GM21529 (cell line): Measurements from ENCODE around the gene RANBP1.

Source experiments
- ATAC-seq: cut with Tn5 transposase; IDR thresholded peaks from one replicate; pipeline ENCODE4 v1.9.1; 2021; ENCODE audit not compliant: unreplicated experiment

Gene RANBP1

DNA sequence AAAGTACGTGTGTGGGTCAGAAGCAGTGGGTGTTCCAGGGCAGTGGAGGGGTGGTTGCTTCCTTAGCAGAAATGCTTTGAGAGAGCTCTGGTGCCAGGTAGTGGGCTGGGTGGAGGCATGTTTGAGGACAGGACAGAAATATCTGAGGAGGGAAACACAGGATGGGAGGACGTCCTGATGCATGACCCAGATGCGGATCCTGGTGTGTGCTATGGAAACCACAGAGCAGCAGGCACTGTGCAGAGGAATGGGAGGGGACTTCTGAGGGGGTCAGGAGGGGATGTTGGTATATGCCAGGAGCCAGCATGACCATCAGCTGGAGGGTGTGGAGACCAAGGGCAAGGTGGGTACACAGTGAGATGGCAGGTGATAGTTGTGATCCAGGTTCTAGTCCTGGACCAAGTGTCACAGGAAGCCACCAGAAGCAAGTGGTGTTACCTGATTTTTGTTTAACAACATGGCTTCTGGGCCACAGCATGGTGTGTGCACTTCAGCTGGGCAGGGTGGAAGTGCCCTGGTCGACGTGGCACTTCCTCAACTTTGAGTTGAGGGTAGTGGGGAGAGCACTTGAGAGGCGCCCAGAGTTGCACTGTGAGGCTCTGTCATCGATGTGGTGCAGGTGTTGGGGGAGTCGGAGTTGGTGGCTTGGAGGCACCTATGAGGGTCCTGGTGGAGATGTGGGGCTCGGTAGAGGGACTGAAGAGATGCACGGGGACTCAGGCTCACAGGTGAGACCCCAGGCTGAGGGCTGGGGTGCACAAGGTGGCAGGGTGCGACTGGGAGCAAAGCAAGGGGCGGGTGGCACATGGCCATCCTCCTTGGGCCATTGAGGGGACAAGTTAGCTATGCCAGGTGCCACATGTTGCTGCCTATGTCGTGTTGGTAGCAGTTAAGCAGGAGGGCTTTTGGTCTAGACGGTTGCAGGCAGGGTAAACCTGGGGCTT lies 28.3 kb upstream of the RANBP1 start:
- ATAC-seq, result no peak

- ATAC-seq, result no peak
Observed at GRCh38 chr22:20088263-20088648, 27.6 kb upstream of the RANBP1 start.

DNA sequence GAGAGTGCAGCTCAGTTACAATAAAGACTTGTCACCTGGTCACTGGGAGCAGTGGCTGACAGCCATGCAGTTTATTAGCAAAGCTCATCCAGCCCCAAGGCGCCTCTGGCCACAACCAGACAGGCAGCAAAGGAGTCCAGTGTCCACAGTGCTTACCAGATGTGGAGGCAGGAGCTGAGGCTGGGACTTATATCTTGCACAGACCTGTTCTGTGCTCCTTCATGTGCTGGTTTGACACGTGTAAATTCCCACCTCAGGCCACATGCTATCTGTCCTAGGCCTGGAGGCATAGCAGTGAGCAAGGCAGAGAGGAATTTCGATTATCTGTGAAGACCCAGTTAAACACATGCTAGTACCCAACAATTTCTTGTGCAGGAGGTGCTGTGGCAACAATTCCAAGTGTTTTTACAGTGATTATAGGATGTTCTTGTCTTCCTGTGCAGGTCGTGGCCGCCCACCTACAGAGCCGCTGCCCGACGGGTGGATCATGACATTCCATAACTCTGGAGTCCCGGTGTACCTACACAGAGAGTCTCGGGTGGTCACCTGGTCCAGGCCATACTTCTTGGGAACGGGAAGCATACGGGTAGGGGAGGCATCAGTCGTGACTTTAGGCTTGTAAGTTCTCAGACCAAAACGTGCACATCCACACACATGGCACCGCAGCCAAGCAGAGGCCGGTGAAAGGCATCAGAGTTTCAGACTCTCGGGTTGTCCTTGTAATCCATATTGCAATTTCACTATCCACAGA lies 26.5 kb upstream of the RANBP1 start:
- ATAC-seq, result no peak

DNA sequence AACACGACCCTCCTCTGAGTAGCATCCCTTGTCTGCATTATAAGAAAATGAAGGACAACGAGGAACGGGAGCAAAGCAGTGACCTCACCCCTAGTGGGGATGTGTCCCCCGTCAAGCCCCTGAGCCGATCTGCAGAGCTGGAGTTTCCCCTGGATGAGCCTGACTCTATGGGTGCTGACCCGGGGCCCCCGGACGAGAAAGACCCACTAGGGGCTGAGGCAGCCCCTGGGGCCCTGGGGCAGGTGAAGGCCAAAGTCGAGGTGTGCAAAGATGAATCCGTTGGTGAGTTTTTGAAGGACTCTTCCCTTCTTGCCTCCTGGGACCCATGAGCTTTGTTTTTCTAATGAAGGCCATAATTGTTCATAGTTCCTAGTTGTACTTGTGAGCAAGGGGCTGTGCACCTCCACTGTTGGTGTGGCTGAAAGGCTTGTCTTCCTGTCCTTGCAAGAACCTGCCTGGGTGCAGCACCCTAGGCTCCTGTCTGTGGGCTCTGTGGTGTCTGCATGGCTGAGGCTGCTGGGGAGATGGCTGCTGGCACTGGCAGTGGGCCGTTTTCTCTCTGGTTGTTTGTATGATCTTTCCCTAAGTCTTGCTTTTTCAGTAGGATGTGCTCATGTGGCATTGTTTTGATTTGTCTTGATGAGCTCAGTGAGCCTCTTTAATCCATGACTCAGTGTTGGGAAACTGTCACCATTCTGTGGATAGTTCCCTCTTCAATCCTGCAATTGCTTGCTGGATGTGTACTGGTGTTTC lies 25.8 kb upstream of the RANBP1 start:
- ATAC-seq, result no peak

DNA sequence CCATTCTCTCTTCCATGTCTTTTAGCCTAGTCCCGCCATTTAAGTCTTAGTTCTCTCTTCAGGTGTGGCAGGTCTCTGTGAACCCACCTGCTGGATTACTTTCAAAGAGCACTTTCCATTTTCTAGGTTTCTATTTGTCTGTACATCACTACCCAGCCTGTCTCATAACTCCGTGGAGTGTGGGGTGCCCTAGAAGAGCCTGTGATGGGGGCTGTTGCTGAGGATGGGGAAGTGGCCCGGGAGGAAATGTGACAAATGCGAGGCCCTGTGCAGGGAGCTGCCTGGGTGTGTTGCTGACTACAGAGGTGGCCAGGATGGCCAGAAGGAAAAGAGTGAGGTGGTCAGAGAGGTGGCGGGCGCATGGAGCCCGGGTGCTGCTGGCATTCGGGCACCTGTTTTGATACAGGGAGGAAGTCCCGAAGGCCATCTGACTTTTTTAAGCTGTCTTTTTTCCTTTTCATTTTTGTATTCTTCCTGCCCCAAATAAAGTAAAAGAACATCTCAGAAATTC lies 25.1 kb upstream of the RANBP1 start:
- no peak for ATAC-seq

DNA sequence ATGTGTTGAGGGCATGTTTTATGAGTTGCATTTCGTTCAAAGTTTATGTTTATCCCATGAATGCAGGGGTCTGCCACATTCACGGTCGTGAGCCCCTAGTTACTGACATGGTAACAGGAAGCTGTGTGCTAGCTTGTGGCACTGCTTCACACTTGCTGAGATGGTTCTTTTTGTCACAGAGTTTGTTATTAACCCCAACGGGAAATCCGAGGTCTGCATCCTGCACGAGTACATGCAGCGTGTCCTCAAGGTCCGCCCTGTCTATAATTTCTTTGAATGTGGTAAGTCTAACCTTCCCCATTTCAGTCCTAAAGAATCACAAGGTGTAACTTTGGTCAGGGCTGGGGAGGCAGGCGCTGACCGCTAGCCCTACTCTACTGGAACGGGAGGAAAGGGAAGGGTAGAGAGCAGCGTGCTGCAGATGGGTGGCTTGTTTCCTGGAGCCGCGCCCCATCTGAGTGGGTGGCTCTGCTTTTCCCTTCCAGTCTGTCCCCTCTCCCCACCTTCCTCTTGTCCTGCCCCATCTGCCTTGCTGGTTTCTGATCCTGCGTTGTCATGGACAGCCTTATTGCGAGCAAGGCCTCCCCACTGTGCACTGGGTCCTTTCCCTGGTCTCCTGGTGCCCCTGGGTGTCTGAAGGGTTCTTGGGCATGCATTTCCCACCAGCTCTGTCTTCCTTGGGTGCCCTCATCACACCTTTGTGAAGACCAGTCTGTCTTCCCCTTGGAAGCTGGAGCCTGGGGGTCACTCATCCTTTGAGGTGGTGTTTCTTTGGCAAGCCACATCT lies 24.0 kb upstream of the RANBP1 start:
- ATAC-seq, result no peak

- no peak for ATAC-seq
Observed at GRCh38 chr22:20092477-20092854, 23.4 kb upstream of the RANBP1 start.

GRCh38 chr22:20093418-20094196 lies 22.3 kb upstream of the RANBP1 start:
- no peak for ATAC-seq

GRCh38 chr22:20094197-20094807 lies 21.6 kb upstream of the RANBP1 start:
- ATAC-seq, result no peak

DNA sequence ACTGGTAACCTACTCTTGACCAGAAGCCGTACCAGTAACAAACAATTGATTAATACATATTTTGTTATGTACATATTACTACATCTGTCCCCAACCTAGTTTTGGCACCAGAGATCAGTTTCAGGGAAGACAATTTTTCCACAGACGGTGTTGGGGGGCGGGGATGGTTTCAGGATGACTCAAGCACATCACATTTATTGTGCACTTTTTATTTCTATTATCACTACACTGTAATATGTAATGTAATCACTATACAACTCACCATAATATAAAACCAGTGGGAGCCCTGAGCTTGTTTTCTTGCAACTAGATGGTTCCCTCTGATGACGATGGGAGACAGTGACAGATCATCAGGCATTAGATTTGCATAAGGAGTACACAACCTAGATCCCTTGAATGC lies 20.4 kb upstream of the RANBP1 start:
- ATAC-seq, result no peak

DNA sequence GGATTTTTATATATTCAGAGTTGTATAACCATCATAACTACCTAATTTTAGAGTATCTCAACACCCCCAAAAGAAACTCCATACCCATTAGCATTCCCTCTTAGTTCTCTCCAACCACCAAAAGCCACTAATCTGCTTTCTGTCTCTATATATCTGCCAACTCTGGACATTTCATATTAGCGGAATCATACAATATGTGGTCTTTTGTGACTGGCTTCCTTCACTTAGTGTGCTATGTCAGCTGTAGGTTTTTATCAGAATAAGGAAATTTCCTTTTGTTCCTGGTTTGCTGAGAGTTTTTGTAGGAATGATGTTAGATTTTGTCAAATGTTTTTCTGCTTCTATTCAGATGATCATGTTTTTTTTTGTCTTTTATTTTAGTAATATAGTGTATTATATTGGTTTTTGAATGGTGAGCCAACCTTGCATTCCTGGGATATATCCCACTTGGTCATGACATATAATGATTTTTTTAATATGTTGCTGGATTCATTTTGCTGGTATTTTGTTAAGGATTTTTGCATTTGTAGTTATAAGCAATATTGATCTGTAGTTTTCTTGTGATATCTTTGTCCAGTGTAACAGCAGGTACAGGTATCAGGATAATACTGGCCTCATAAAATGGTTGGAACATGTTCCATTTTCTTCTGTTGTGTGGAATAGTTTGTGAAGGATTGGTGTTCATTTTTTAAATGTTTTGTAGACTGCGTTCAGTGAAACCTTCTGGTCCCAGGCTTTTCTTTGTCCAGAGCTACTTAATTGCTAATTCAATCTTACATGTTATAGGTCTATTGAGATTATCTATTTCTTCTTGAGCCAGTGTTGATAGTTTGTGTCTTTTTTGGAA lies 19.1 kb upstream of the RANBP1 start:
- no peak for ATAC-seq

GRCh38 chr22:20099099-20099711 lies 16.7 kb upstream of the RANBP1 start:
- ATAC-seq, result no peak

DNA sequence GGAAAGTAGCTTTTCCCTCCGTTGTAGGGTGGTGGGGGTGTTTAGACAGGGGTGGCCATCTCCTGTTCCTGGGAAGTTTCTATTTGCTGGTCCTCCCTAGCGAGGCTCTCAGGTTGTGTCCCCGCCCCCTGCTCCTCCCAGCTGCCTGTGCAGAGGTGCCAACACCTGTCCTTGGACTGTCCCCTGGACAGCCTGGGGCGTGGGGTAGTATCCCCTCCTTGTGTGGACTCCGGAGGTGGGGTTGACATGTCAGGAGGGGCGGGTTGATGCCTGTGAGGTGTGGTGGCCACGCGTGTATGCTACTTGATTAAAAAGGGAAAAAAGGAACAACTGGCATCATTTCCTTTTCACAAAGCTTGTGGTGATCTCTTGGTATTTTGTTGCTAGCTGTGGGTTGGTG lies 14.3 kb upstream of the RANBP1 start:
- no peak for ATAC-seq

- no peak for ATAC-seq
Observed at GRCh38 chr22:20102203-20102780, 13.6 kb upstream of the RANBP1 start.

- no peak for ATAC-seq
Observed at GRCh38 chr22:20105456-20106204, 10.3 kb upstream of the RANBP1 start.

GRCh38 chr22:20106205-20106848 lies 9.6 kb upstream of the RANBP1 start:
- no peak for ATAC-seq
